ENCODE results near the gene RIC3.

Gene RIC3

GRCh38 chr11:8086571-8086970 is 82.3 kb downstream of the RIC3 start:
- no peak for DNase-seq (ENCODE audit: low read depth in 2 of 2)

- no peak for DNase-seq (ENCODE audit: low read depth in 2 of 2)
These were observed 82.8 kb downstream of the RIC3 start for GRCh38 chr11:8086001-8086479.

DNA sequence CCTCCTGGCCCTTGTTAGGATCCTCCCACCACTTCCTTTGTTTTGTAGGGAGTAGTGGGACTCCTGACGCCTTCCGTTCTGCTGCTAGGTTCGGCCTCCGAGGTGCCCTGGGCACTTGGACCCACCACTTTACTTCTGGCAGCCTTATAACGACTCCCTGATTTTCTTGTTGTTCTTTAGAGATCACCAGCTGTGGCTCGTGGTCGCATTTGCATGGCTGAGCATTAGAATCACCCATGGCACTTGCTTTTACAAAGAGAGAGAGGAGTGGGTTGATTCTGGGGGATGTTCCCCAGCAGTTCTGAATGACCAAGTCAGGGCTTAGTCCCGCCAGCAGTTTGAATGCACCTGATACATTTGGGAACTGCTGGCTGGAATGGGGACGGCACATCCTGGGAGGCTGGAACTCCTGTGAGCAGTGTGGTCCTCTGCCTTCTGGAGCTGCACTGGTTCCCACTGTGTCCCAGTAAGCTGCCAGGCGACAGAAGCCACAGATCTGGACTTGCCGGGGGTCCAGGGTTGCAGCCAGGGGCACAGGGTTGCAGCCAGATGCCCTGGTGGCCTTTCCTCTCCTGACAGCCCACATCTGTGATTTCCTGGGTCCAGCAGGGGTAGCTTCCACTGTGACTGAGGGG is 83.7 kb downstream of the RIC3 start:
- DNase-seq (ENCODE audit: low read depth in 2 of 2): no peak

DNA sequence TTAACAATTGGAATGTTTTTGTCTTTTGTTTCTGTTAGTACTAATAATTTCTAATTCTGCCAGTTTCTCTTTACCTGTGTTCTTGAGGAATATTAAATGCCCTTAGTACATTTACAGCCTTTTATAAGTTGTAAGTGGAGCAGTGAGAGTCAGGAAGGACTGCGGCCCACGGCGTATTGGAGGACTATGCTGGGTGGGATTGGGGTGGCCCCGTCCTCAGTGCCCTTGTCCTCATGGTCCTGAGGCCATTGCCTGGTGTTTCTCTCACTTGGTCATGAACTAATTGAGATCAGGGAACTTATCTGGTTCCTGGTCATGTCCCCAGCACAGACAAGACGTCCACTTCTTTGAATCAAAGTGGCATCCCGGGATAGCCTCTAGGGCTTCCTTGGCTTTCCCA is 84.5 kb downstream of the RIC3 start:
- DNase-seq (ENCODE audit: low read depth in 2 of 2): no peak

- DNase-seq (ENCODE audit: low read depth in 2 of 2): no peak
These were observed 84.9 kb downstream of the RIC3 start for GRCh38 chr11:8083871-8084281.

DNA sequence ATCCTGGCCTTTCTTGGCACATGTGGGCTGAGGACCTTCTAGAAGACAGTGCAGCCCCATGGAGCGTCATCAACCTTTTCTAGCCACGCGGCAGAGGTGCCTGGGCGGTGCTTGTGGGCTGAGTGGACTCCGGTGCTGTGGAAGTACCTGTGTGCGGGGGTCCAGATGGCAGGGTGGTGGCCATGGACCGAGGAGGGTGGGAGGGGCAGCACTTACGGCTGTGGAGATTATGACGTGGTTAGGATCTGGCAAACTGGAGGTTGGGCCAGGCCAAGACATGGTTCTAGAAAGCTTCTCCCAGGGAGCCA is 85.8 kb downstream of the RIC3 start:
- DNase-seq (ENCODE audit: low read depth in 2 of 2): no peak

DNA sequence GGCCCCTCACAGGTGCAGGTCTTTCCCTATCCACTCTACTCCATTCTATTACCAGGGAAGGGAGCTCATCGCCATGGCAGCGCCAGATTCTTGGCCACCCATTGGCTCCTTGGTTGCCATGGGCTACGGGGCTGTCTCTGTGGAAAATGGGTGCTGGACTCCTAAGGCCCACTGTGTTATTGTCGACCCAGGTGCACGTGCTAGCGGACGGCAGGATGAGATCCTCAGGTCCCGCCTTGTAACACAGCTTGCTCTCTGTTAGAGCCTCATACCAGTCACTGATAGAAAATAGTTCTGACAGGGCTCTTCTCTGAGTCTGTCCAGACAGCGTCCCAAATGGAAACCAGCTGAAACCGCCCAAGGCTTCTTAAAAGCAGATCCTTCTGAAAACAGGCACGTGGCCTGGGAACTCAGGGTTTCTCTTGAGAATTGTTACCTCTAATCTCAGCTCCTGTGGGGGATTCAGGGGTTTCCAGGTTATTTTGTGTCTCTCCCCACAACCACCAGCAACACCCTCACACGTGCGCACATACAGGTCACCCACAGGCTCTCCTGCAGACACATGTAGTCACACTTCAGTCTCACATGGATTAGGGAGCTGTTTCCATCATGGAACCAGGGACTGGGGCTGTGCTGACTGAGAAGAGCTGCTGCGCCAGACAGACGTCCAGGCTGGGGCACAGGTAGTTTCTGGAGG is 86.3 kb downstream of the RIC3 start:
- DNase-seq (ENCODE audit: low read depth in 2 of 2): no peak

DNA sequence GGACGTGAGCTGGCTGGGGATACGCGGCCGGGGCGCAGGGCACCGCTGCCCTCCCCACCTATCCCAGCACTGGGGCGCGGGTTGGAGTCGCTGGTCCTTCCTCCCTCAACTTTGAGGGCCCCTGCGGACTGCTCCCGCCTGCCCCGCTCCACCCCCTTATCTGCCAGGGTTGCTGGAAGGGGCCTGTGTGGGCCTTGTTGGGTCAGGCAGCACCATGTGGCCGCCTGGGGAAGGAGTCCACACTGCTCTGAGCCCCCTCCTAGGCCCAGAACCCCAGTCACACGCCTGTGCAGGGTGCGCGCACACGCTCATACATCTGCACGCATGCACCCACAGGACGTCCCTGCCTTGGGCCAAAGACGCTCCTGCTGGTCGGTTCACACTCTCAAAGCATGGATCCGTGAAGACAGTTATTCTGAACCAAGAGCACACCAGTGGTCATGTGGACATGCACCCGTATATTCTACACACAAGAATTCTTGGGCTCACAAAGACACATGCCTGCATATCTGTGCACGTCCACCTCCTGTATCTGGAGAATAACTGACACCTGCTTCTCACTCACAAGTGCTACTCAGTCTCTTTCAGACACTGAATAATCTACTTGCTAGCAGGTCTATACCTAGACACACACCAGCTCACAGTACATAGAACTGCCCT is 87.1 kb downstream of the RIC3 start:
- DNase-seq (ENCODE audit: low read depth in 2 of 2): no peak

DNA sequence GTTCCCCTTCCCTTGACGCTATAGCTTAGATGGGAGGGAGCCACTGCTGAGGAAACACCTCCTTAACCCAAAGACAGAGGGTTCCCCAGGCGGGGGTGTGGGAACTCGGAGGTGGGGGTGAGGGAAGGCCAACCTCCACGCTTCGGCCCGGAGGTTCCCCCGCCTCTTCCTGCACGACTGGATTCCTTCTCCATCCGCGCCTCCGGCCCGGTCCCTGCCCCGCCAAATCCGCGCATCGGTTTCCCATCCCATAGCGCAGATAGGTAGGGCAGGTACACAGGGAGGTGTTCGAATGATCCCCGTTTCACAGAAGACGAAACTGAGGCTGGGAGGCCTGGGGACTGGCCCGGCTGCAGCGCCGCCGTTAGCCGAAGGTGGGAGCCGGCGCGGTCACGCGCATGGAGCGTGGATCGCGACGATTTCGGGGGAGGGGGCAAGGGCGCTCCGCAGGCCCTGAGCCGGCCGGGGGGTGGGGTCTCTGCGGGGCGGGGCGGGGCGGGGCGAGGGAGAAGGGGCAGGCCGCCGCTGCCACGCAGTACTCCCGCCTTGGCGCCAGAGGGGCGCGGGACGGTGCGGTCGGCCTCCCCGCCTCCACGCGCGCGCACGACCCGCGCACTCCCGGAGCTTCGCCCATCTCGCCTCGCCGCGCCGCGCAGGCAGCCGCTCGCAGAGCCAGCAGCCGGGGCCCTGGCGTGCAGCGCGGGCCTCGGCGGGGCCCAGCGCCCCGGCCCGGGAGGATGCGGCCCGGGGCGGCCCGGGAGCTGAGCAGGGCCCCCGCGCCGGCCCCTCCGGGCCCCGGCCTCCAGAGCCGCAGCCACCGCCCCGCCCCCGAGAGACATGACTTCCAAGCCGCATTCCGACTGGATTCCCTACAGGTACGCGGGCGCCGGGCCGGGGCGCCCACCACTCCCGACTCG is 87.9 kb downstream of the RIC3 start, which contains the start of gene TUB:
TUB (plus strand) TSS at position 538 of the 917 bp plus-strand sequence; CDS start at position 838, 300 bp downstream.
- no peak for DNase-seq (ENCODE audit: low read depth in 2 of 2)

GRCh38 chr11:8080069-8080670 is 88.7 kb downstream of the RIC3 start:
- no peak for DNase-seq (ENCODE audit: low read depth in 2 of 2)

- DNase-seq (ENCODE audit: low read depth in 2 of 2): no peak
These were observed 89.6 kb downstream of the RIC3 start for GRCh38 chr11:8079111-8079675.

- no peak for DNase-seq (ENCODE audit: low read depth in 2 of 2)
These were observed 93.6 kb downstream of the RIC3 start for GRCh38 chr11:8075119-8075726.

DNA sequence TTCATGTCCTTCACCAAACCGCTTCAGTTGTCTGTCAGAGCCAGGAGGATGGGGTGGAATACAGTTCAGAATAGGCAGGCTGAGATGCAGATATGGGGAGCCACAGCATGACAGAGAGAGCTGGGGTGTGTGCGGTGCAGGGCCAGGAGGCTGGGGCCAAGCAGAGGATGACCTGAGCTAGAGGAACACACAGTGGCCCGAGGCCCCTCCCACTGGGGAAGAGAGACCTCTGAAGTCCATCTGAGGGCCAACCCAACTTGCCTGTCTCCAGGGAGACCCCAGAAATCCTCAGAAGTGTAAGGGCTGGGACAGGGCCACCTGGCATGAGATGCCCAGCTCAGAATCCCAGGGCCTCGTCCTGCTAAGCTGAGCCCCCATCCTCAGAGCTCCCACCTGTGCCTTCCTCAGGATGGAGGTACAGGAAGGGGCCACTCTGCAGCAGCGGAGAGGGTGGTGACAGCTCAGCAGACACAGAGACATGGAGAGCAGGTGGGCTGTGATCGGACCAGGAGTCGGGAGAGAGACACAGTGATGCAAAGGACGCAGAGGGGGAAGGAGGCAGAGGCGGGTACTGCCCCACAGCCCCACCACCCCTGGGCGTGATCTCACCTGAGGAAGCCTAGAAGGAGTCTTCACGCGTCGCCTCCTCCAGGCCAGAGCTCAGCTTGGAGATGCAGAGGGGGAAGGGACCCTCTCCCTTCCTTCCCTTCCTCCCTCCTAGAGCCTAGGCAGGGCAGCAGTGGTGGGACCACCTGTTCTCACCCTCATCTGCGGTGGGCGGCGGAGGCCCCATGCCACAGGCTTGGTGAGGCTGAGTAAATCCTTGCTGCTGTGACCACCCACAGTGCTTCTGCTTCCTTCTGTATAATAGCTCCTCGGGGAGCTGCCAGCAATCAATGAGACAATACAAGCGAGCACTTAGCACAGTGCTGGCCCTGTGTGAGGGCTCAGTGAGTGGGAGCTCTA is 96.9 kb downstream of the RIC3 start:
- DNase-seq (ENCODE audit: low read depth in 2 of 2): no peak

DNA sequence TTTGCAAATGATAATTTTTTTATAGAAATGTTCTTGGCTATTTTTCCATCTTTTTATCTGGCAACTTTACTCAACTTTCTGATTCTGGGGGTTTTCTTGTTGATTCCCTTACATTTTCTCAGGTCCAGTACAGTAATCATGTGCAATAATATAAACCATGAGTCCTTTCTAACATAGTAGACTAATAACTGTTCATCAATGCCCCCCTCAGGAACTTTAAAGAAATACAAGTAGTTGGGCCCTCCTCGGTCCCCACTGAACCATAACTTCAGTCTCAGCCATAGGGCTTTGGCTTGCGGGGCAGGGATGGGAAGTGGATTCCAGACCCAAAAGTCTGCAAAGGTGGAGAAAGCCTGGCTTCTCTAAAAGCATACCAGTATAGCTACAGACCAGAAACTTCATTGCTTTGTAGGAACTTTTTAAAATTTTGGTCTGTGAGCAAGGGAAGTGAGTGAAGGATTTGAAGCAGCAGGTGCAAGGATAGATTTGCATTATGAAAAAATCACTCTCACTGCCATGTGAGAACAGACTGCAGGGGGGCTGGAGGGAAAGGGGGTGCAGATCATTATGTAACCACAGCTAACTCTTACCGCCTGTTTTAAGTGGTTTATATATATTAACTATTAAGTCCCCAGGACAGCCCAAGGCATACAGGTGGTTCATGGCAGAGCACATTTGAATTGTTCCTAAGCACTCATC is 98.3 kb downstream of the RIC3 start:
- no peak for DNase-seq (ENCODE audit: low read depth in 2 of 2)

DNA sequence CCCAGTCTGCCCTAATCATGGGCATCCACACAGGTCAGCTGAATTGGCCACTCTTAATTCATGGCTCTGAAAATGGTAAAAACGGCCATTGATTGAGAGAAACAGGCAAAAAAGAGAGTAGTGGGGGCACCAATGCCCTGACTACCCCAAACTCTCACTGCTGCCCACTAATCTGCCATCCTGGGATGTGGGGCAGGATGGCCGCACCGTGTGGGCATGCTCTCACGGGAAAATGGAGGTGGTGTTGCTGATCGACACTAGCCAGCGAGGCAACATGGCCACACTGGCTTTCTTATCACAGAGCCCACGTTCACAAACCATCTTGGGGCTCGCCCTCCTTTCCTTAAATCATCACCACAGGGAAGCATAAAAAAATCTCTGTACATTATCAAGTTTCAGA is 99.1 kb downstream of the RIC3 start:
- no peak for DNase-seq (ENCODE audit: low read depth in 2 of 2)

- DNase-seq (ENCODE audit: low read depth in 2 of 2): no peak
These were observed 100.1 kb downstream of the RIC3 start for GRCh38 chr11:8068605-8069221.

DNA sequence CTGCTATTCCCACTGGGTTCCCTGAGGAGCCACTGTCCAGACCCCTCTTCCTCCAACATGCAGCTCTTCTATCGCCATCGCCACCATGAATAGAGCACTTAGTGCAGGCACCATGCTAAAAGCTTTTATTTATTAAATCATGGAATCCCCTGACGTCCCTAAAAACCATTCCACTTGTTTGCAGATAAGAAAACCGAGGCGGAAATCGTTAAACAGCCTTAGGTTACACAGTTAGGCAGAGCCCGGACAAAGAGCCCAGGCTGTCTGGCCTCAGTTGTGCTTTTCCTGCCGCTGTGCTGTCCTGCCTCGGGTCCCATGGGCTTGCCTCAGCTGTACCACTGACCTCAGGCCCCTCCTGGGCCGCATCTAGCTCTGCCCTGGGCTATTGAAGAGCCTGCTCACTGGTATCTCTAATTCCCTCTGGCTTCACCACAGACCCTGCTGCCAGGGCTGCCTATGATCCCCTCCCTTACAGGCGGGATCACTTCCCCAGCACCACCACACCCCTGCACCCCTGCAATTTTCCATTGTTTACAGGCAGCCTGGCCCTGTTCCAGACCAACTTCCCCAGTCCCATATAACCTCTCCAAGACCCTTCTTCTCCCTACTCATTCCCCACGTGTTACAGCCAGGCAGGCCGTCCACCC is 100.8 kb downstream of the RIC3 start:
- DNase-seq (ENCODE audit: low read depth in 2 of 2): no peak

DNA sequence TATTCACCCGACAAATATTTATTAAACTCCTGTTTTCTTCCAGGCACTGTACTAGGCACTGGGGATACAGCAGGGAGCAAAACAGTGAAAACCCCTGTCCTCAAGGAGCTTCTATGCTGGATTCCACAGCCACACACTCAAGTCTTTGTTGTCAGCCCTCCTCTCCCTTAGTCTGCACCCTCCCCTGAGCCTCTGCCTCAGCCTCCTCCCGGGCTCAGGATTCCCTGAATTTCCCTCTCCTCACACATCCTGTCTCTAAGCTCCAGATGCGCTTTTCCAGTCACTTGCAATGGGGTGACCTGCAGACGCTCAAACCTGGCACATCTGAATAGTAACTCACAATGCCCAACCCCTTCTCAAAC is 101.3 kb downstream of the RIC3 start:
- no peak for DNase-seq (ENCODE audit: low read depth in 2 of 2)

All from stimulated activated CD8-positive, alpha-beta memory T cell treated with anti-CD3 and anti-CD28 coated beads, Interleukin-7, amount 100 ng/mL, for 4 hours (primary cell).